HG02852 (cell line): ENCODE measurements around the gene SLC25A1.
"Not testable (repeated sequence)": the region's sequence is repeated elsewhere in the genome, so short reads cannot be mapped to it uniquely, and the experiment has no call there.

ENCODE experiments used
- ATAC-seq: cut with Tn5 transposase; IDR thresholded peaks from one replicate; pipeline ENCODE4 v1.9.1; 2021; ENCODE audit warnings: mild to moderate bottlenecking, moderate library complexity; ENCODE audit not compliant: unreplicated experiment

Gene SLC25A1

DNA sequence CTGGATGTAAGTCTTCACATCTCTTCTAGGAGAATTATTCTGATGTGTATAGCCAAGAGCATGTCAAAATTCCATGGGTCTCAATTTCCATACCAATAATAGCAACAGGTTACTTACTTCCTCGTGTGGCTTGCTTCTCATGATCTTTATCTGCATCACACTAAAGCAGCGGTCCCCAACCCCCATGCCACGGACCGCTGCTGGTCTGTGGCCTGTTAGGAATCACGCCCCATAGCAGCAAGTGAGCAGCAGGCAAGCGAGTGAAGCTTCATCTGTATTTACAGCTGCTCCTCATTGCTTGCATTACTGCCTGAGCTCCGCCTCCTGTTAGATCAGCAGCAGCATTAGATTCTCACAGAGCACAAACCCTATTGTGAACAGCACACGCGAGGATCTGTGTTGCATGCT is 28.9 kb upstream of the SLC25A1 start:
- ATAC-seq: no peak

DNA sequence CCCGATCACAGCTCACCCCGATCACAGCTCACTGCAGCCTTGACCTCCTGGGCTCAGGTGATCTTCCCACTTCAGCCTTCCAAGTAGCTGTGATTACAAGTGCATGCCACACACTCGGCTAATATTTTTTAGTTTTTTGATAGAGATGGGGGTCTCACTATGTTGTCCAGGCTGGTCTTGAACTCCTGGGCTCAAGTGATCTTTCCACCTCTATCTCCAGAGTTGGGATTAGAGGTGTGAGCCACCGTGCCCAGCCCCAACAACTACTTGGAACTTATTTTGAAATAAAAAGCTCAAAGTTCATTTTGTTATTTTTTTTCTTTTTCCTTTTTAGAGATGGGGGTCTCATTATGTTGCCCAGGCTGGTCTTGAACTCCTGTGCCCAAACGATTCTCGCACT is 27.8 kb upstream of the SLC25A1 start:
- ATAC-seq: no peak

DNA sequence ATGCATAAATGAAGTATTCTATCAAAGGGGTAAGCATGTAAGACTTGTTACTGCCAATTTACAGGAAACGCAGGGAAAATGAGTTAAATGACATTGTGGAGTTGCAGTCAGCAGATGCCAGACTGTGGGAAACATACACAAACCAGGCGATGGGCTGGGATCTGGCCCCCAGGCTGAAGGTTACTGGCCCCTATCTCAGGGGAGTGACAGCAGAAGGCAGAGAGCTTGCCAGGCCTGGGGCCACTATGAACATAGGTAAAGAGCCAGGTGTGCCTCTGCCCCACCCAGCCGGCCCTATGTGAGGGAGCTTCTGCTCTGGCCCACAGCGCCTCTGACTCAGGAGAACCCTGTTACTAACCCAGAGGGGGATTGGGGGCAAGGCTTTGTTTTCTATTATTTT is 26.1 kb upstream of the SLC25A1 start:
- ATAC-seq: no peak

DNA sequence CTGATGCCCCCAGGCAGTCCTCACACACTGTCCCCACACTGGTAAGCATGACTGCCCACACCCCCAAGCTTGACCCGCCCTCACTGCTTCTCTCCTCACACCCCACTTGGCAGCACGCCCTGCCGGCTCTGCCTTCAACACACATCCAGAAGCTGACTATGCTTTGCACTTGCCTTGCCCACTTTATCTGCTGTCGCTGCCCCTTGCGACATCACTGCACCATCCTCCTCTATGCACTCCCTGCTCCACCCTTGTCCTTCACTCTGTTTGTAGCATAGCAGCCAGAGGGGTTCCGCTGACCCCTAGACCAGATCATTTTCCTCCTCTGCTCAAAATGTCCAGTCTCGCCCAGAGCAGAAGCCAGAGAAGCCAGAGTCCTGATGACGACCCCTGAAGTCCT is 25.3 kb upstream of the SLC25A1 start:
- no peak for ATAC-seq

DNA sequence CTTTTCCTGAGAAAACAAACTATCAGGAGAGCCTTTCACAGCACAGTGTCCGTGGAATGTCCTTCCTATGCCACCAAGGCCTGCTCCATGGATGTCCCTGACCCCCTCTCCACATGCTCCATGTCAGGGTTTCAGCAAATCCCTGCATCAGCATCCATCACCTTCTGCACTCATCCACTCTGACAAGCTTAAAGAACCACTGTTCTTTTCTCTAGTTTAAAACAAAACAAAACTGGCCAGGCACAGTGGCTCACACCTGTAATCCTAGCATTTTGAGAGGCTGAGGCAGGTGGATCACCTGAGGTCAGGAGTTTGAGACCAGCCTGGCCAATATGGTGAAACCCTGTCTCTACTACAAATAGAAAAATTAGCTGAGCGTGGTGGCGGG is 24.3 kb upstream of the SLC25A1 start:
- not testable (repeated sequence) for ATAC-seq

DNA sequence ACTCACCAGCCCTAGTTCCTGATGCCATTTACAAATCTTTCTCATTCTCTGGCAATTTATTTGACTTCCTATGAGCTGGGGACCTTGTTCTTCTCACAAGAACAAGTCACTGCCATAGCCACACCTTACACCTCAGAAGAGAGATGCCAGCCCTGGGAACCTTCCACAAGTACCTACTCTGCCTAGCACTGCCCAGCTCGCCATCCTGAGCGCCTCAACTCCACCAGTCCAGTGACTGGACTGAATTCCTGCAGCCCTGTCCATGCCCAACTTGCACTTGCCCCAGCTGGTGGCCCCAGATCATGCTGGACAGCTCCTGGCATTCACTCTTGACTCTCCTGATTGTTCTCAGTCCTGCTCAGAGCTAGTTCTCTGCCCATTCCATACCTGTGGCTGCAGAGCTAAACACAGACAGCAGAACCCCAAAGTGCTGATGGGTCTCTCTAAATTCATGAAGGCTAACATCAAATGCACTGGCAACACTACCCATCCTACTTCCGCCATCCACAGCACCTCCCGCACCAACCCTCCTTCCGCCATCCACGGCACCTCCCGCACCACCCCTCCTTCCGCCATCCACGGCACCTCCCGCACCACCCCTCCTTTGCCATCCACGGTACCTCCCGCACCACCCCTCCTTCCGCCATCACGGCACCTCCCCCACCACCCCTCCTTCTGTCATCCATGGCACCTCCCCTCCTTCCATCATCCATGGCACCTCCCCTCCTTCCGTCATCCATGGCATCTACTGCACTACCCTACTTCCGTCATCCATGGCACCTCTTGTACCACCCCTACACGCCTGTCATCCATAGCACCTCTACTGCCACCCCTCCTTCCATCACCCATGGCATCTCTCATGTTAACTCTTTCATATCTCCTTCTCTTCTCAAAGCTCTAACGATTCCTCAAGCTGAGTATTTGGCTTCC is 23.6 kb upstream of the SLC25A1 start:
- no peak for ATAC-seq

DNA sequence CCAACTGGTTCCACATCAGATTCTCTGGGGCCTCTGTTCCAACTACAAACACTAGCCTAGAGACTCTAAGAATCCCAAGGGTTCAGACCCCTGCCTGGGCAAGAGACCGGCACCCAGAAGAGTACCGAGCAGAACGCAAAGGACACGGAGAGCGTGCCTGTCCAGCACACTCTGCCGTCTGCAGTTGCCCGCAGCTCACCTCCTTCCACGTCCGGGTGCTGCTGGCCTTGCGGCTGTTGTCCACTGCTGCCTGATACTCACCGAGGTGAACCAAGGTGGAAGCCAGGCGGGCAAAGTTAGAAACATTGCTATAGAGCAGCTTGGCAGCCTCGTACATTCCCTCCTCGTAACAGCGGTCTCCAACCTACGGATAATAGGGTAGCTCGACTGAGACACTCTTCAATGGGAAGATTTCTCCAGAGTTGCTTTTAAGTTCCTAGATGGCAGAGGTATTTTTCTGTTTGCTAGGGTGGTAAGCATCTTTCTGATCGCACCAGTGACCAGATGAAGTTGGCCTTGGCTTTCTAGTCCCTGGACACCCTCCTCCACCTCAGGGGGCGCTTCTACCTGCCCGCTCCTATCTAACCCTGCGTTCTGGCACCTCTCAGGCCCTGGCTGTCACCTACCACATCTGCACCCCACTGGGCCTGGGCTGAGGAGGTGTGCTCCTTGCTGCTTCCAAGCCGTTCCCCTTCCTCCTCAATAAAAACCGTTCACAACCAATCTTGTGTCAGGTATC is 22.8 kb upstream of the SLC25A1 start:
- ATAC-seq: no peak

DNA sequence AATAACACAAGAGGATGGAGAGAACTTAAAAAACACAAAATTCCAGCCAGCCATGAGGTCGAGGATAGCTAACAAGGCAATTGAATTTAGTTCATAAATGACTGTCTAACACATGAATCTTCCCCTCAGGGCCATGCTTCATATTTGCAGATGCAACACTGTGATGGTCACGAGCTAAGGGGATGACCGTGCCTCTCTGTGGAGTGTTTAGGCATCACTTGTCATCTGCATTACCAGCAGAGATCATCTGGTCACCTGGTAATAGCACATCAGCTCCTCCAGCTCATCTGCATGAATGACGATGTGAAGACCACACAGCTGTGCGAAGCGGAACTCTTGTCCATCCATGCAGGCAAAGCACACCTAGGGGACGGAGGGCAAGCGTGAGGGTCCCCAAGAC is 20.9 kb upstream of the SLC25A1 start:
- no peak for ATAC-seq

DNA sequence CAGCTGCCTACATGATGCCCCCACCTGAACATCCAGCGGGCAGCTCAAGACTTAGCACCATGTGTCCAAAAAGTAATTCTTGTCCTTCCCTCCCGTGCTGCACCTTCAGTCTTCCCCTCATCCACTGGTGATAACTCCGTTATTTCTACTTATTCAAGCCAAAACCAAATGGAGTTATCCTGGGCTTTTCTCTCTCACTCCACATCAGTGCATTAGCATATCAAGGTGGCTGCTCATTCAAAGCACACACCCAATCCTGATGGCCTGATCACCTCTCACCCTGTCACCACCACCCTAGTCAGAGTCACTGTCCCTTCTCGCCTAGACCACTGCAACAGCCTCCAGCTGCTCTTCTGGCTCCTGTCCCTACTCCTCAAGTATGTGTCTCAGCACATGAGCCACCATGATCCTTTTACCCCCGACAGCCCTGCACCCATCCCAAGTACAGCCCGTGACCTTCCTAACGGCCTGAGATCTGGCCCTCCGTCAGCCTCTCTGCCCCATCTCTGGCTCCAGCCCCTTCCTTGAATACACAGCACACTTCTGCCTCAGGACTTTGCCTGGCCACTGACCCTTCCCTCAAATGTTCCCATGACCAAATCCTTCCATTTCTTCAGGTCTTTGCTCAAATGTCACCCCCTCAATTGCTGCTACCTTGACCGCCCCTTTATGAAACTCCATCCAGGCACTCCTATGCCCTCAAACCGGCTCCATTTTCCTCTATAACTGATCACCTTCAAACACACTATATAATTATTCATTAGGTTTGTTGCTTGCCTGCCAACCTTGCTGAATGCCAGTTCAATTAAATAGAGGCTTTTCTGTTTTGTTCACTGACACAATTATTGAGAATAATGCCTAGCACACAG is 19.7 kb upstream of the SLC25A1 start:
- no peak for ATAC-seq

DNA sequence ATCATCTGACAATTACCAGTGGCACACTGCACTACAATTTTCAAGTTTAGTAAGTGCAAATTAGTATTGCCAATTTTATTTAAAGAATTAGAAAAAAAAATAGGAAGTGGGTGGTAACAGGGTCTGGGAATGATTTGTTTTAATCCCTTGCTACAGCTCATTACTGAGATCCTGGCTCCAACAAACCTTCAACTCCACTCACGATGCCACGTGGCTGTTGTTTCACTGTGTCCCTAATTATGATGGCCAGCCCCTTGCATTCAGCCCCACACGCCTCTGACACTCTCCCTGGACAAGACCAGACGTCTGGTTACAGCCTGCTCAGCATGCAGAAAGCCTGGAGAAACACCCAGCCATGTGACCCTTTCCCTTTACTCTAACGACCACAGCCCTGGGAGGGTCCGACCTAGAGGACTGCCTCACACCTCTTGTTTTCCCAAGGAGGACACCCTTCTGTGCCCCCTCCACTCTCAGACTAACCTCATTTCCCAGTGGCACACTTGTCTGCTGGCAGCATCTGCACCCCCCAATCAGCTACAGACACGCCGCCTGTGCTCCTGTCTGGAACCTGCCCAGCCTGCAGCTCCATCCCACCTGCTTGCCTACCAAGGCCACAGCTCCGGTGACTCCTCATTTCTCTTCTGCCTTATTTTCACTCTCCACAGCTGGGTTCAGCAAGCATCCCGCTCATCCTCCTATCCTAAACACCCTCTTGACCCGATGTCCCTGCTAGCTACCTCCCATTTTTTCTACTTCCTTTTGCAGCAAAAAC is 18.5 kb upstream of the SLC25A1 start:
- ATAC-seq: no peak

DNA sequence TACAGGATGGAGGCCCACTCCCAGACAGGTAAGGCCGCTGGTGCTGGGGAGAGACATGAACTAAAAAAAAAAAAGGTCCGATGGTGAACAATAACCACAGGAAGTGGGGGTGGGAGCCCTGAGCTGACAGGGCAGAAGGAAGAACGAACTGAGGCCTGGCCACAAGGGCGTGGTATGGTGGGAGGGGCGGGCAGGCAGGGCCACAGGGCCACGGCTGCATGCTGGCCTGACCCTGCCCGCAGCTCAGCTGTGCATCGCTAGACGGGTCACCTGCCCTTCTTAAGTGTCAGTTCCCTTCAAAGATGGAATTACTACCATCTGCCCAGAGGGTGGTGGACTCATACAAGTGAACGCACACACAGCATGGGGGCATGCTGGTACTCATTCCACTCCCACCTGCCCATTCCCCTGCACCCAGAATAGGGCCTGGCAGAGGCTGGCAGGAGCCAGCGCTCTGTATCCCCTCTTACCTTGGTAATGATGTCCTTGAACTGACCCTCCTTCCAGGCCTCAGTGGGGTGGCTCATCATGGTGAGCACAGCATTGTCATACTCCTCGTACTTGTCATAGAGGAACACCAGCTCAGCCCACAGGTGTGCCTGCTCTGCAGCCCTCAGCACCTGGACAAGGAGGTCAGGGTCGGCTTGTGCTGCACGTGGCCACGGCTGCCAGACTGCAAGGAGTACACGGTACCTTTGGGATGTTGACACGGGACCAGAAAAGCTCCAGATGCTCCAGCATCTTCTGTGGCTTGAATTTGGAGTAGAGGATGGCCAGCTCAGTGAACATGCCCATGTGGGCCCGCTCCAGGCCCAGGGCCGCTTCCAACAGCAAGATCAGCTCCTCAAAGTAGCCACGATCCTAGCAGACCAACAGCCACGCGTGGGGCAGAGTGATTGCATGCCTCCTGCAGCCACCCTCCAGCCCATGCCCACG is 17.5 kb upstream of the SLC25A1 start:
- no peak for ATAC-seq

DNA sequence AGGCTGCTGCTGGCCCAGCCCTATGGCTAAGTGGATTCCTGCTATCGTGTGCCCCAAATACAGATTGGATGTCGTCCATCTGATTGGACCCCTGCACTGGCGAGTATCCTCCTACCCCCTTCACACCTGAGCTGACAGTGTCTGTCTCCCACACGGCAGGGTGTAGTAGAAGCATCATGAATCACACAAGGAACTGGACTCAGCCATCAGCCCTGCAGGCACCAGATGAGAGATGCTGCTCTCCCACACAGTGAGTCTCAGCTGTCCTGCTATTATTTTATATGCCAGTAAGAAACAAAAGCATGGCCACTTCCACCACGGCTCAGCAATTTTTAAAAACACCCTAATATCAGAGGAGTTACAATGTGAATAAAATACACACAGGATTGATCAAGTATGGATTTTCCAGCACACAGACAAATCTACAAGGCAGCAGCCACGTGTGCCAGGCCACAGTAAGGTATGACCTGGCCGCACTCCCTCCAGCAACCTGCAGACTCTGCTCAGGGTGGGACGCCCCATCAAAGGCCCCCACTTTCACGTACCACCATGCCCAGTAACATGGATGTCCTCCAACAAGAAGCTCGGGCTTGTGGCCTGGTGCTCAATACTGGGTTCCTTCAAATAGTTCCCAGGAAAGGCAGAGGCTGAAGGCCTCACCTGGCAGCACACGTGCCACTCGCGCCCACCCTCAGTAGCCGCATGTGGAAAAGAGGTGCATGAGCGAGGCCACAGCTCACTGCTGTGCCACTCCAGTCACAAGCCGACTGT is 16.4 kb upstream of the SLC25A1 start:
- ATAC-seq: no peak

DNA sequence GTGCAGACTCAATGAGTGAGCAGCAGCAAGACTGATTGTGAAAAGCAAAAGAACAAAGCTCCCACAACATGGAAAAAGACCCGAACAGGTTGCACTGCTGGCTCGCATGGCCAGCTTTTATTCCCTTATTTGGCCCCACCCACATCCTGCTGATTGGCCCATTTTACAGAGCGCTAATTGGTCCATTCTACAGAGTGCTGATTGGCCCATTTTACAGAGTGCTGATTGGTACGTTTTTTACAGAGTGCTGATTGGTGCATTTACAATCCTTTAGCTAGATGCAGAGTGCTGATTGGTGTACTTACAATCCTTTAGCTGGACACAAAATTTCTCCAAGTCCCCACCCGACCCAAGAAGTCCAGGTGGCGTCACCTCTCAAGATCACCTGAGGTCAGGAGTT is 15.3 kb upstream of the SLC25A1 start:
- ATAC-seq: no peak

DNA sequence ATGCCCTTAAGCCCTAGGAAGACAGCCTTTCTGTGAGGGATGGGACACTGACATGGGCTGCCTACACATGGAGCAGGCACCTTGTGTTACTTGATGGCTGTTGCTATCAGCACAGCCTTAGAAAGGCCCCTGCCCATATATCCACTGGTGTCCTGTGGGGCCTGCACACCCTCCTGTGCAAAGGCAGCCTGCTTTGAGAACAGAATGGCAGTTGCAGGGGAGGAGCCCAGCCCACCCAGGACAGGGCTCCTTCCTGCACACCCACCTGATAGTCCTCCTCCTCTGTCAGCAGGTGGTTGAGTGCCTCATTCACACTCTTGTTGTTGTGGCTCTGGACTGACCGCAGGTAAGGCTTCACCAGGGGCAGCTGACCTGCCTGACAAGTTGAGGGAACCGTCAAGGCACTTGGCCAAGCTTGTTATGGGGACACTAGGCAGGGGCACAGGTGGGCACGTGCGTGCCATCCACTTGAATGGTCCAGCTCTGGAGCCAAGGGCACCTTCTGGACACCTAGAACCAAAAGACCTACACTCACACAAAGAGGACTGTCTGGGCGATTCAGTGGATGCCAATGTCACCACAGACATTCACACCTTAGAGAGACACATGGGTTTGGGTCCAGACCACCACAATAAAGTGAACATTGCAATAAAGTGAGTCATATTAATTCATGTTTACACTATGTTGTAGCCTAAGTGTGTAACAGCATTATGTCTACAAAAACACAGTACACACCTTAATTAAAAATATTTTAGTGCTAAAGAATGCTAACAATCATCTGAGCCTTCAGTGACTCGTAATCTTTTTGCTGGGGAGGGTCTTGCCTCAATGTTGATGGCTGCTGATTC is 9.4 kb upstream of the SLC25A1 start:
- ATAC-seq: no peak

DNA sequence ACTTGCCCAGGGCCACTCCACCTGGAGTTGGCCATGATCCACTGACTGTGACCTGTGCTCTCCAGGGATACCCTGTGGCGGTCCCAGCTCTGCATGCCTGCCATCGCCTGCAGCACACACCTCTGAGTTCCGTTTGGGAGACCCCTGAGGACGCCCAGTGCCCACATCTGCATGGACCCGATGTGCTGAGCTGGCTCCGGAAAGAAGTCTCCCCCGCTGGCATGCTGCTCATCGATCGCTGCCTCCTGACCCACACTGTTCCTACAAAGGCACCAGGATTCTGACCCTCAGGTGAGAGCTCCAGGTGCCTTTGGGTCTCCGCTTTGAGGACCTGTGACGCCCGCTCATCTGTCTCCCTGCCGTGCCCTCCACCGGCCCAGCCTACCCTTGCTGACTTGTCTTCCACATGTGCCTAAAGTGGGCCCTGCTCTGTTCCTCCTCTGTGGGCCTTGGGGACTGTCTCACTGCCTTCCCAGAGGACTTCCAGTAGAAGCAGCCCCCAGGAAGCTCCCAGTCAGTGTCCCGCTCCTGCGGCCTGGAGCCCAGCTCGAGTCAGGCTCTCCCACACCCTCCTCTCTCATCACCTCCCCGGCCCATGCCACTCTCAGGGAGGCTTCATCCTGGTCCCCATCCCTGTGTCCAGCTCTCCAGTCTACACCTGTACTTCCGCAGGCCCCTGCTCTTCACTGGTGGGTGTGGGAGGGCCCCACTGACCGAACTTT is 5.9 kb upstream of the SLC25A1 start:
- ATAC-seq: no peak

DNA sequence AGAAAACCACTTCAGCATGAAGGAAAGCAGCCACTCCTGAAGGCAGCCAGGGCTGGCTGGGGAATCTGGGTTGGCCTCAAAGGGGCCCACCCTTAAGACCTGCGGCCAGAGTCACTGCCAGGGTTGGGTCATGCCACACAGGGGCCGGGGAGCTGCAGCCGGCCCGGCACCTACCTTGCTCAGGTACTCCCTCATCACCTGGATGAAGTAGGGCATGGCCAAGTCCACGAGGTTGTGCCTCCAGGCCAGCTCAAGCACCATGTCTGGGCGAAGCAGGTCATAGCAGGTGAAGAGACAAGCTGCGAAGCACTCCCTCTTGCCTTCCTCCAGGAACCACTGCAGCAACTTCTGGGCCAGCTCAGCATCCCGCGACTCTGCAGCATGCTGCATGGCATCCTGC is 4.7 kb upstream of the SLC25A1 start:
- no peak for ATAC-seq

DNA sequence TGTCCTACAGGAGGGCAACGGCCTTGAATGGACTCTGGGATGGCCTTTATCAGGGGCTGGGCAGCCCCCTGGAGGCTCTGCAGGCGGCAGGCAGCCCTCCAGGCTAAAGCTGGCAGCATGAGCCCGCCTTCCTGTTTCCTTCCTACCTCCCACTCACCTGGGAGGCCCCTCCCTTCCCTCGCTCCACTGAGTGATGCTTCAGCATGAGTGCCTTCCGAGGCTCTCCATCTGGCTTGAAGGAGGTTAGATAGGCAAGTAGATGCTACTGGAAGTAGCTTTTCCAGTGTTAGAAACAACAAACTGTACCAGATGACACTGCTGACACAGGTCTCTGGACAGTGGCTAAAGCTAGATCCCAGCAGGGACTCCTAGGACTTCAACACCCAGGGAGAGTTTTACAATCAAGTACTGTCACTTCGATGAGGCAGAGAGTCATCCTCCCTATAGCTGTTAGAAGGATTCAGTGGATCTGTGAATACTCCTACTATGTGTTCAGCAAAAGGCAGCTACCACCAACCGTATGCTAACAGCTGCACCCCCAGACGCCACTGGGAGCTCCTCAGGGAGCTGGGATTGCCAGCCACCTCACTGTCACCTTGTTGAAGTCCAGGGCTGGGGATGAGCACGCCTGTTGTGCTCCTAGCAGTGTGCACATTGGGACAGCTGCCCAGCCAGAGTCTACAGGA is 4.1 kb upstream of the SLC25A1 start:
- no peak for ATAC-seq
